ENCODE data around the gene ADIG.

The ADIG gene

GRCh38 chr20:38635721-38636288 is 54.8 kb downstream of the ADIG start:
- peak; percentile 5 for DNase-seq
